WTC11 (cell line): ENCODE results near the gene FKBP14.

ENCODE experiments used
- E2F1 ChIP-seq: sonication (generic); formaldehyde crosslinking; IDR thresholded peaks from 2 replicates; pipeline ENCODE4 v1.8.0; 2022; ENCODE audit warnings: mild to moderate bottlenecking, missing genetic modification reagents
- TF ChIP-seq, protein P1 (sequence below): sonication (generic); formaldehyde crosslinking; conservative IDR thresholded peaks from 2 replicates; pipeline ENCODE4 v1.8.1; 2023; ENCODE audit warnings: mild to moderate bottlenecking, low read depth, missing genetic modification reagents, moderate library complexity

GRCh38 chr7:29993140-29993539, 33.4 kb downstream of the FKBP14 start:
- no peak for TF ChIP-seq E2F1 (CRISPR knock-in tag)
- TF ChIP-seq, protein P1, sequence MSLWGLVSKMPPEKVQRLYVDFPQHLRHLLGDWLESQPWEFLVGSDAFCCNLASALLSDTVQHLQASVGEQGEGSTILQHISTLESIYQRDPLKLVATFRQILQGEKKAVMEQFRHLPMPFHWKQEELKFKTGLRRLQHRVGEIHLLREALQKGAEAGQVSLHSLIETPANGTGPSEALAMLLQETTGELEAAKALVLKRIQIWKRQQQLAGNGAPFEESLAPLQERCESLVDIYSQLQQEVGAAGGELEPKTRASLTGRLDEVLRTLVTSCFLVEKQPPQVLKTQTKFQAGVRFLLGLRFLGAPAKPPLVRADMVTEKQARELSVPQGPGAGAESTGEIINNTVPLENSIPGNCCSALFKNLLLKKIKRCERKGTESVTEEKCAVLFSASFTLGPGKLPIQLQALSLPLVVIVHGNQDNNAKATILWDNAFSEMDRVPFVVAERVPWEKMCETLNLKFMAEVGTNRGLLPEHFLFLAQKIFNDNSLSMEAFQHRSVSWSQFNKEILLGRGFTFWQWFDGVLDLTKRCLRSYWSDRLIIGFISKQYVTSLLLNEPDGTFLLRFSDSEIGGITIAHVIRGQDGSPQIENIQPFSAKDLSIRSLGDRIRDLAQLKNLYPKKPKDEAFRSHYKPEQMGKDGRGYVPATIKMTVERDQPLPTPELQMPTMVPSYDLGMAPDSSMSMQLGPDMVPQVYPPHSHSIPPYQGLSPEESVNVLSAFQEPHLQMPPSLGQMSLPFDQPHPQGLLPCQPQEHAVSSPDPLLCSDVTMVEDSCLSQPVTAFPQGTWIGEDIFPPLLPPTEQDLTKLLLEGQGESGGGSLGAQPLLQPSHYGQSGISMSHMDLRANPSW (CRISPR knock-in tag) = no peak
